Measurements from ENCODE around the gene NPAS2. TPM values are rescaled to one million over a fixed set of nuclear protein-coding genes. Genes with fewer than 3 reads are reported as not detected.

NPAS2 gene
- total and polyA plus RNA-seq, 2 of the 8 experiments (the other 6 are each of a cell fraction or from before 2014, with no cell fraction given) = 1.8 to 1.9 TPM

GRCh38 chr2:101001691-101002561 lies 182.0 kb downstream of the NPAS2 start, which contains the start of gene RPL31 (continued):
- peak; percentile 77 for TF ChIP-seq YY1 (IDR thresholded peaks at IDR 0.05; ENCODE audit: low read depth, low read length)

Data from H1 (cell line).